Caco-2 (cell line): ENCODE data around the gene ADARB1. TPM values are rescaled to one million over a fixed set of nuclear protein-coding genes. Genes with fewer than 3 reads are reported as not detected.

Source experiments
- BruUV-seq: library from RNA; stranded (reverse); fragments of 400-500 nt; replicated peaks from 2 replicates; lab custom pipeline; 2021; lab: Mats Ljungman, UMichigan
- CTCF ChIA-PET: fragments of 300-600 bp; sonication (Branson Sonifier 250); formaldehyde crosslinking; loops from one replicate; lab custom pipeline; 2022; ENCODE audit warnings: antibody characterized with exemption; lab: Charles Lee
- POLR2A ChIA-PET: fragments of 300-600 bp; sonication (Branson Sonifier 250); formaldehyde crosslinking; loops from one replicate; lab custom pipeline; 2022; ENCODE audit warnings: antibody characterized with exemption; lab: Charles Lee
- DNase-seq, 2 experiments: peaks; one replicate each; pipeline versions ENCODE4 v3.0.0 to v3.0.0-alpha.2; 2020 to 2022
- H3K27me3 ChIP-seq: replicated peaks from 2 replicates; pipeline ENCODE4 v1.6.0; 2011; ENCODE audit warnings: low read length; ENCODE audit not compliant: control insufficient read depth, insufficient read depth
- H3K36me3 ChIP-seq: 2 replicates; pipeline ENCODE4 v1.5.1; 2011; ENCODE audit warnings: low read length; ENCODE audit not compliant: control insufficient read depth, insufficient read depth
- H3K4me1 ChIP-seq: fragments of 250-450 bp; sonication (Bioruptor Pico); 2 replicates; pipeline ENCODE4 v1.5.1; 2020; ENCODE audit warnings: mild to moderate bottlenecking
- H3K4me3 ChIP-seq: 2 replicates; pipeline ENCODE4 v1.5.1; 2011; ENCODE audit warnings: low read depth, mild to moderate bottlenecking, control low read depth, low read length
- H3K9me3 ChIP-seq: fragments of 250-450 bp; sonication (Bioruptor Pico); 2 replicates; pipeline ENCODE4 v1.5.1; 2020; ENCODE audit warnings: mild to moderate bottlenecking, moderate library complexity
- H3K27ac Mint-ChIP-seq: one replicate; pipeline ENCODE4 v1.8.0; 2022; ENCODE audit warnings: mixed read lengths; ENCODE audit not compliant: unreplicated experiment
- H3K27me3 Mint-ChIP-seq: one replicate; pipeline ENCODE4 v1.8.0; 2022; ENCODE audit warnings: mixed read lengths; ENCODE audit not compliant: insufficient read depth, unreplicated experiment
- H3K36me3 Mint-ChIP-seq: one replicate; pipeline ENCODE4 v1.8.0; 2022; ENCODE audit warnings: mild to moderate bottlenecking, mixed read lengths; ENCODE audit not compliant: insufficient read depth, unreplicated experiment
- H3K4me1 Mint-ChIP-seq: one replicate; pipeline ENCODE4 v1.8.0; 2022; ENCODE audit warnings: low read depth, mixed read lengths; ENCODE audit not compliant: unreplicated experiment
- H3K4me3 Mint-ChIP-seq: one replicate; pipeline ENCODE4 v1.8.0; 2022; ENCODE audit warnings: mild to moderate bottlenecking, moderate library complexity, mixed read lengths; ENCODE audit not compliant: unreplicated experiment
- H3K9me3 Mint-ChIP-seq: one replicate; pipeline ENCODE4 v1.8.0; 2022; ENCODE audit warnings: mixed read lengths; ENCODE audit not compliant: unreplicated experiment
- CTCF ChIP-seq, 2 experiments: fragments of 200-600 bp in 1 of 2; IDR thresholded peaks; 1 replicate in 1 of 2; 2 replicates in 1 of 2; pipeline versions ENCODE4 v1.5.1 to v1.8.0; 2011 to 2022; ENCODE audit warnings: antibody characterized with exemption in 1 of 2, control low read depth in 1 of 2, inconsistent platforms in 1 of 2, low read depth in 1 of 2, low read length in 1 of 2, mild to moderate bottlenecking in 1 of 2, moderate library complexity in 1 of 2; ENCODE audit not compliant: insufficient read depth in 1 of 2, severe bottlenecking in 1 of 2, unreplicated experiment in 1 of 2
- intact Hi-C: fragments of 100-400 bp; cut with micrococcal nuclease; formaldehyde crosslinking; loops from one replicate; pipeline ENCODE4 v1.10.0; 2022; ENCODE audit not compliant: unreplicated experiment
- total RNA-seq: library from RNA; stranded (reverse); gene quantifications from 2 replicates; pipeline ENCODE4 v1.2.3, GENCODE V29; 2022

ADARB1 gene
- total RNA-seq, 1 experiment from 2014 or later = 25.4 TPM

- no peaks in the 10 kb centered on the region for H3K36me3 ChIP-seq
- Mint-ChIP-seq H3K36me3 (no peaks in the 10 kb centered on the region), H3K27ac (no peak overlapping the region), H3K27me3 (peaks cover 3% of the 10 kb centered on the region), H3K9me3 (peaks cover 21% of the 10 kb centered on the region), H3K4me1 (peaks cover 9% of the 10 kb centered on the region), H3K4me3 (no peak overlapping the region)
- peaks cover 16% of the 10 kb centered on the region for H3K9me3 ChIP-seq
- DNase-seq = no peak
- ChIA-PET CTCF (no interaction called here), POLR2A (no interaction called here)
- no peaks in the 10 kb centered on the region for H3K27me3 ChIP-seq
- H3K4me1 ChIP-seq = no peaks in the 10 kb centered on the region
- no peak overlapping the region for H3K4me3 ChIP-seq
- no TSS peak for BruUV-seq
- TF ChIP-seq CTCF (IDR thresholded peaks at IDR 0.05; ENCODE audit: insufficient read depth in 1 of 2, low read depth in 1 of 2, low read length in 1 of 2, severe bottlenecking in 1 of 2, unreplicated experiment in 1 of 2) = no peak
- intact Hi-C loops = no loop called here
Measured at GRCh38 chr21:45045481-45045880, 28.9 kb upstream of the ADARB1 start.

- H3K27me3 Mint-ChIP-seq = peaks cover 3% of the 10 kb centered on the region
- peaks cover 15% of the 10 kb centered on the region for H3K9me3 Mint-ChIP-seq
- H3K4me3 Mint-ChIP-seq = no peak overlapping the region
- TF ChIP-seq CTCF (IDR thresholded peaks at IDR 0.05; ENCODE audit: insufficient read depth in 1 of 2, low read depth in 1 of 2, low read length in 1 of 2, severe bottlenecking in 1 of 2, unreplicated experiment in 1 of 2) = no peak
- Histone ChIP-seq H3K27me3 (no peaks in the 10 kb centered on the region), H3K9me3 (peaks cover 16% of the 10 kb centered on the region), H3K4me3 (no peak overlapping the region), H3K4me1 (peaks cover 6% of the 10 kb centered on the region; the same call in 1 of the 2 replicates), H3K36me3 (no peaks in the 10 kb centered on the region)
- H3K36me3 Mint-ChIP-seq = no peaks in the 10 kb centered on the region
- no TSS peak for BruUV-seq
- peaks cover 4% of the 10 kb centered on the region for H3K4me1 Mint-ChIP-seq
- no peak for DNase-seq
- ChIA-PET POLR2A (no interaction called here), CTCF (no interaction called here)
- intact Hi-C loops = no loop called here
- no peak overlapping the region for H3K27ac Mint-ChIP-seq
Measured at GRCh38 chr21:45047257-45047656, 27.1 kb upstream of the ADARB1 start.

GRCh38 chr21:45048026-45048698 is 26.2 kb upstream of the ADARB1 start:
- TF ChIP-seq CTCF (IDR thresholded peaks at IDR 0.05; ENCODE audit: insufficient read depth in 1 of 2, low read depth in 1 of 2, low read length in 1 of 2, severe bottlenecking in 1 of 2, unreplicated experiment in 1 of 2) = no peak
- ChIA-PET CTCF (no interaction called here), POLR2A (no interaction called here)
- Histone ChIP-seq H3K36me3 (no peaks in the 10 kb centered on the region), H3K9me3 (peaks cover 16% of the 10 kb centered on the region), H3K4me1 (peaks cover 6% of the 10 kb centered on the region; the same call in 1 of the 2 replicates), H3K27me3 (no peaks in the 10 kb centered on the region), H3K4me3 (no peak overlapping the region)
- intact Hi-C loops = no loop called here
- H3K27ac Mint-ChIP-seq = no peak overlapping the region
- no TSS peak for BruUV-seq
- no peaks in the 10 kb centered on the region for H3K4me1 Mint-ChIP-seq
- no peak for DNase-seq
- no peak overlapping the region for H3K4me3 Mint-ChIP-seq
- no peaks in the 10 kb centered on the region for H3K36me3 Mint-ChIP-seq
- peaks cover 9% of the 10 kb centered on the region for H3K9me3 Mint-ChIP-seq
- H3K27me3 Mint-ChIP-seq = peaks cover 3% of the 10 kb centered on the region
